GM18861 (cell line): ENCODE measurements around the gene PSPC1.
"Not testable (repeated sequence)": the region's sequence is repeated elsewhere in the genome, so short reads cannot be mapped to it uniquely, and the experiment has no call there.

Experiments used
- ATAC-seq: cut with Tn5 transposase; IDR thresholded peaks from one replicate; pipeline ENCODE4 v1.9.1; 2021; ENCODE audit not compliant: unreplicated experiment

The PSPC1 gene

GRCh38 chr13:19782727-19783682, at the start of gene PSPC1:
Gene PSPC1, minus strand, starts transcription at chr13:19782945. Its CDS starts 188 bp downstream, at chr13:19782757.
- ATAC-seq = peak; percentile 87

DNA sequence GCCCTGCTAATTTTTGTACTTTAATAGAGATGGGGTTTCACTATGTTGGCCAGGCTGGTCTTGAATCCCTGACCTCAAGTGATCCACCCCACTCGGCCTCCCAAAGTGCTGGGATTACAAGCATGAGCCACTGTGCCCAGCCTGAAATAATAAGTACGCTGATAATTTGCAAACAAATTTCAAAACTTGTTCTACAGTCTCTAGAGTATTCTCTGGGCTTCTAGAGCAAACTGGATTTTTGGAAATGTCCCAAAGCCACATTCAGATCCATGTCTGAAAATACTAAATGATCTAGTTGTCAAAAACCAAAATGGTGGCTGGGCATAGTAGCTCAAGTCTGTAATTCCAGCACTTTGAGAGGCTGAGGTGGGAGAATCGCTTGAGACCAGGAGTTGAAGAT, 39.9 kb upstream of the PSPC1 start:
- no peak for ATAC-seq

- no peak for ATAC-seq
Observed at GRCh38 chr13:19818223-19818842, 35.6 kb upstream of the PSPC1 start.

DNA sequence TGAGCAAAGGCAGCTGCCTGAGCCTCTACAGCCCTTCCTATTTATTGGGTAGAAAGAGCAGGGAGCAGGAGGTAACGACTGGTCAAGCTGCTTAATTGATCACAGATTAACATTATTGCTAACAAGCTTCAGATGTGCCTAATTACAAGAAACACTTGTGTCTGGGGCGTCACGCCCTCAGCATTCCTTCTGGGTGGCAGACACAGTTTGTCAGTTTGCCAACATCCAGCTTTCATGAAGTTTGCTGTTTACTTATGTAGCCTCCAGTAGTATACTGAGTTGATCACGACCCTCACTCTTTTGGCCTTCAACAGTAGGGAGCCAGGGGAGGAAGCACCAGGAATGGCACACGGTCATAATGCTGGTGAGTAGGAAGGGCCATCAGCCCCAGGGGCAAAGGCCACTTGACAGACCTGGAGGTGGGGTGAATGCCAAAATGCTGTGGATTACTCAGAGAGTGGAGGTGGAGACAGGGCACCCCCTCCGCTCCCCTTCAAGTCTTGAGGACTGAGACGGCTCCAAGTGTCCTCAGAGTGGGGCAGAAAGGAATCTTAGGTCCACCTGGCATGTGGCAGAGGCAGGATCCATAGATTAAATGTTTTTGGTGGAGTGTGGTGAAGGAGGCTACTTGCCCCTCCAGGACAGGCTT, 34.9 kb upstream of the PSPC1 start:
- no peak for ATAC-seq

DNA sequence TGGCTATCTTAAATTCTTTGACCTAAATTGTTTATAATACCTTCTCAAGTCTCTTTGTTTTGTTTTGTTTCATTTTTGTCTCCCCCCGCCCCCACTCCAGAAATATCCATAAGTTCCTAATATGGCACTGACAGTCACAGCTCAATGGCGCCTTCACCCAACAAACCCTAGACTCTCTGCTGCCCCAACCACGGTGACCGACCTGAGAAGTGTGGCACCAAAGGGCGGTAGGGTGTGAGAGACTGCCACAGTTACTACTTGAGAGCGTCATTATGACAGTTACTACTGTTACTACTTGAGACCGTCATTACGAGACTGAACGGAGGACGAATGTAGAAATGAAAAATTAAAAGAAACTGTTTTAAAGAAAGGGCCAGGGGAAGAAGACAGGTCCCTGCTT, 34.4 kb upstream of the PSPC1 start:
- no peak for ATAC-seq

DNA sequence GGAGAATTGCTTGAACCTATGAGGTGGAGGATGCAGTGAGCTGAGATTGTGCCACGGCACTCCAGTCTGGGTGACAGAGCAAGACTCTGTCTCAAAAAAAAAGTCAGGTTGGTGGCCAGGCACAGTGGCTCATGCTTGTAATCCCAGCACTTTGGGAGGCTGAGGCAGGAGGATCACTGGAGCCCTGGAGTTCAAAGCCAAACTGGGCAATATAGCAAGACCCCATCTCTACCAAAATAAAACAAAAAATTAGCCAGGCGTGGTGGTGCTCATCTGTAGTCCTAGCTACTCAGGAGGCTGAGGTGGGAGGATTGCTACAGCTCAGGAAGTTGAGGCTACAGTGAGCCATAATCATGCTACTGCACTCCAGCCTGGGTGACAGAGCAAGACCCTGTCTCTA, 33.1 kb upstream of the PSPC1 start:
- not testable (repeated sequence) for ATAC-seq

DNA sequence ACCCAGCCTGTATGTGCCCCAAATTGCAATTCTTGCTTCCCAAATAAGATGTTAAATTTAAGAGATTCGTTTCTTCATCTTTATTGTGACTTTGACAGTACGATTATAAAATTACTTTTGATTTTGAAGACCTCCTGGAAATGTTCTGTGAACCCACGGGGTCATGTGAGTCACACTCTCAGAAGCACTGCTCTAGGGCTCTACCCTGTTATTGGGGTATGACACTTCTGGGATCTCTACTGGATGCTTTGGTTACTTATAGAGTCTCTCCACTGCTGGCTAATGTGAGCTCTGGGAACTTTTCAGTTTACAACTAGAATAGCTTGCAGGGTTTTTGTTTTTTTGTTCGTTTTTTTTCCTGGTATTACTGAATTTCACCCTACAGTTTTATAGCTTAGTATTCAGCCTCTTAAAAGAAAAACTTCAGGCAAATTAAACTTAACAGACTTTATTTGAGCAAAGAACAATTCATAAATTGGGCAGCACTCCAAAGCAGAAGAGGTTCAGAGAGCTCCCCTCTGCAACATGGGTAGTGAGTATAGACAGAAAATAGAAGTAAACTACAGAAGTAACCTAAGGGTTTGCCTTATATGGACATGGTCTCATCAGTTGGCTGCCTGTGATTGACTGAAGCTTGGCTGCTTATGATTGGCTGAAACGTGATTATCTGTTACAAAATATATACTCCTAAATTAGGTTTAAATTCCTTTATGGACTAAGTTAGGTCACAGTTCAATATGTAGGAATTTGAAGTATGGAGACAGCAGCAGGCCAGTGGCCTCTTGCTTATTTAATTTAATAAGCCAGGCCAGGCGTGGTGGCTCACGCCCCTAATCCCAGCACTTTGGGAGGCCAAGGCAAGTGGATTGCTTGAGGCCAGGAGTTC, 28.5 kb upstream of the PSPC1 start:
- ATAC-seq = no peak

- no peak for ATAC-seq
Observed at GRCh38 chr13:19810151-19810550, 27.4 kb upstream of the PSPC1 start.

- no peak for ATAC-seq
Observed at GRCh38 chr13:19805765-19806164, 23.0 kb upstream of the PSPC1 start.

DNA sequence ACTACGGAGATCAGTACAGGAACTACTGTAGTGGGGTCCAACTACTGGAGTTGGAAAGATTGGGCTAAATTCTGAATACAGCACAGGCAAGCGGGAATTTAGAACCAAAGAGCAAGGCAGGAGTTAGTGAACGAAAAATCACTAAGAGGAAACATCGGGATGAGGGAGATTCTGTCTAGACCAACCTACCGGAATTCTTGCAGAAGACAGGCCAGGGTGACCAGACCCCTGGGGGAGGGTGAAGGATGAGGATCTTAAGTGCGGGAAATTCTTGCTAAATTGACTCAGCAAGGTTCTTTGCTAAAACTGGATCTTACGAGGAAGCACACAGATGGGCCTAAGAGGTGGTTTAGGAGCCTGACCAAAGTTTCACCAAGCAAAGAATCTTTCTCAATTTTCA, 13.2 kb upstream of the PSPC1 start:
- ATAC-seq = no peak

GRCh38 chr13:19794631-19795030, 11.9 kb upstream of the PSPC1 start:
- ATAC-seq = no peak

DNA sequence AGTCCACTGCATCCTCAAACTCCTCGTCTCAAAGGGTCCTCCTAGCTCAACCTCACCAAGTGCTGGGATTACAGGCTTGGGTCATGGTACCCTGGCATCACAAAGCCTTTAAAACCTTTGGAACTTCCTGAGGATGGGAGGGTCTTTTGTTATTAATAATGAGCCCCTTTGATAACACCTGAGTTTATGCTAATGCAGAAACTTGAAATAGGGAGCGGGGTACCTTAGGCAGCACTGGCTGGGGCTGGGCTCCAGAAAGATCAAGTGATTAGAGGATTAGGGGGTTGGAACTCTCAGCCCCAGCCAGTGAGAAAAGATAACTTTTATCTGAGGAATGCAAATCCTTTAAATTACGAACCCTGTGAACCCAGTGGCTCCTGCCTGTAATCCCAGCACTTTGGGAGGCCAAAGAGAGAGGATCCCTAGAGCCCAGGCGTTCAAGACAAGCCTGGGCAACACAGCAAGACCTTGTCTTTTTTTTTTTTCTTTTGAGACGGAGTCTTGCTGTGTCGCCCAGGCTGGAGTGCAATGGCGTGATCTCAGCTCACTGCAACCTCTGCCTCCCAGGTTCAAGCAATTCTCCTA, 9.3 kb upstream of the PSPC1 start:
- ATAC-seq = no peak

DNA sequence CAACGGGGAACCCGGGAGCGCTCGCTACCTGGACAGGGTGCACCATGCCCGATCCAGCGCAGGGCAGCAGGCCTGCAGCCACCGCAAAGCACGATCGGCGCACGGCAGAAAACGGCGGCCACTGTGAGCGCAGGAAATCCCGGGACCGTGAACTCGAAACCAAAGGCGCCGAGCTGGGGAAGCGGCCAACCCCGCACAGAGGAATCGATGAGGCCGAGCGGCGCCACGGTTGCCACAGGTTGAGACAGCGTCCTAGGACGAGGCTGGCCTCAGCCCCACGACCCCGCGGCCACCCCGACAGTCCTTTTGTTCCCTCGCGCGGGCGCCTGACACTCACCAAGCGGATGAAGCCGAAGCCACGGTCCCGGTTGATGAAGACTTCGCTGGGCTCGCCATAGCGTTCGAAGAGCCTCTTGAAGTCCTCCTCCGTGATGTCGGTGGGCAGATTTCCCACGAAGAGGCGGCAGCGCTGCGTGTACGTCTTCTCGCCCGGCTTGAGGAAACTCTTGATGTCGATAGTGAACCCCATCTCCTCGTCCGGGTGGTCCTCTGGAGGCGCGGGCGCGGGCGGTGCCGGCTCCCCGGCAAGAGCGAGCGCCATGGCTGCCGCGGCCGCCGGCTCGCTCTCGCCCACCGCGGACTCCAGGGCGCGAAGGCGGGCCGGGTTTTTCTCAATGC, 557 bp downstream of the PSPC1 start:
- ATAC-seq = peak; percentile 26

DNA sequence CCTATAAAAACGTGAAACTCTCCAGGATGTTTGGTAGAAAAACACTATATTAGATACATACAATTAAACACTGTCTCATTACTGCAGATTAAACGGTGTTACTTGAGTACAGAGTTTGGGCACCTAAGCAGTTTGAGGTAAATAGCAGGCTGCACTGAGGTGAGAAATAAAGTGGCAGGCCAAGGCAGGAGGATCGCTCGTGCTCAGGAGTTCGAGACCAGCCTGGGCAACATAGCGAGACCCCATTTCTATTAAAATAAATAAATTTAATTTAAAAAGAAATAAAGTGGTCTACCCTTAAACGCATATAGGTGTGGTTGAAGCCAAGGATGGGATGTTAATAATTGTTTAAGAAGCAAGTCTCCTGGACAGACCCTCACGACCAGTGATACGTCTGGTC, 1.2 kb downstream of the PSPC1 start:
- no peak for ATAC-seq

DNA sequence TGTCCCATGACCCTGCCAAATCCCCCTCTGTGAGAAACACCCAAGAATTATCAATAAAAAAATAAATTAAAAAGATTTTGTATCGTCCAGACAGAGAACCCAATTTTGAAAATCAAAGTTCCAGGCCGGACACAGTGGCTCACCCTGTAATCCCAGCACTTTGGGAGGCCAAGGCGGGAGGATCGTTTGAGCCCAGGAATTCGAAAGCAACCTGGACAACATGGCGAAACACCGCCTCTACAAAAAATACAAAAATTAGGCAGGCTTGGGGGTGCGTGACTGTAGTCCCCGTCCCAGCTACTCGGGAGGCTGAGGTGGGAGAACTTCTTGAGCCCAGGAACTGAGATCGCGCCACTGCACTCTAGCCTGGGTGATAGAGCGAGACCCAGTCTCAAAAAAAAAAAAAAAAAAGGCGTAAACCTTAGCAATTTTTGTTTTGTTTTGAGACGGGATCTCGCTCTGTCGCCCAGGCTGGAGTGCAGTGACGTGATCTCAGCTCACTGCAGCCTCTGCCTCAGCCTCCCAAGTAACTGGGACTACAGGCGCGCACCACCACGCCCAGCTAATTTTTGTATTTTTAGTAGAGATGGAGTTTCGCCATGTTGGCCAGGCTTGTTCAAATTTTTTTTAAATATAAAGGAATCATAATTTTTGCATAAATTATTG, 1.9 kb downstream of the PSPC1 start:
- not testable (repeated sequence) for ATAC-seq

GRCh38 chr13:19772306-19772705, 10.4 kb downstream of the PSPC1 start:
- no peak for ATAC-seq

GRCh38 chr13:19769854-19770253, 12.9 kb downstream of the PSPC1 start:
- ATAC-seq = no peak

- ATAC-seq = no peak
Observed at GRCh38 chr13:19767966-19768365, 14.8 kb downstream of the PSPC1 start.

DNA sequence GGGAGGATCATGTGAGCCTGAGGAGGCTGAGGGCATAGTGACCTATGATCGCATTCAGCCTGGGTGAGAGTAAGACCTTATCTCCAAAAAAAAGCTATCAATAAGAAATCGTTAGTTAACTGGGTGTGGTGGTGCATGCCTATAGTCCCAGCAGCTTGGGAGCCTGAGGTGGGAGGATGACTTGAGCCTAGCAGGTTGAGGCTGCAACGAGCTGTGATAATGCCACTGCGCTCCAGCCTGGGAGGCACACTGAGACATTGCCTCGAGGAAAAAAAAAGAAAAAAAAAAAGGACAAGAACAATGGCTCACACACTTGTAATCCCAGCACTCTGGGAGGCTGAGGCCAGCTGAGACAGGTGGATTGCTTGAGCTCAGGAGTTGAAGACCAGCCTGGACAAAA, 16.2 kb downstream of the PSPC1 start:
- no peak for ATAC-seq
